HCT116 (cell line): ENCODE data around the gene EVC. TPM values are rescaled to one million over a fixed set of nuclear protein-coding genes. Genes with fewer than 3 reads are reported as not detected.

ENCODE experiments used
- ATAC-seq: fragments of 200-7000 bp; cut with Tn5 transposase; 2 replicates; pipeline ENCODE4 v1.9.1; 2020; ENCODE audit warnings: mild to moderate bottlenecking, moderate library complexity
- BruUV-seq: library from RNA; stranded (reverse); fragments of 400-500 nt; replicated peaks from 2 replicates; lab custom pipeline; 2021; lab: Mats Ljungman, UMichigan
- CTCF ChIA-PET: fragments of 300-600 bp; sonication (Branson Sonifier 250); formaldehyde crosslinking; loops from one replicate; lab custom pipeline; 2021; ENCODE audit warnings: antibody characterized with exemption; lab: Charles Lee
- POLR2A ChIA-PET: fragments of 300-600, 350-600 bp; sonication (Branson Sonifier 250); formaldehyde crosslinking; loops from one replicate; lab custom pipeline; 2021; ENCODE audit warnings: antibody characterized with exemption; lab: Charles Lee
- RAD21 ChIA-PET, 2 experiments: fragments of 300-600 bp; sonication (Branson Sonifier 250); formaldehyde crosslinking; loops; one replicate each; lab custom pipeline; 2023; ENCODE audit warnings: low total read pairs in 2 of 2; ENCODE audit not compliant: uncharacterized antibody in 2 of 2, unreplicated experiment in 2 of 2, low non-redundant PET in 1 of 2; lab: Charles Lee
- DNase-seq: peaks from one replicate; pipeline ENCODE4 v3.0.0-alpha.2; 2010; ENCODE audit warnings: low read depth, low spot score
- H2AFZ ChIP-seq: fragments of 200-600 bp; shearing (Covaris generic), sonication (generic); 2 replicates; pipeline ENCODE4 v1.6.1; 2017; ENCODE audit warnings: low read depth, mixed run types, mixed read lengths, antibody characterized with exemption, low read length; ENCODE audit not compliant: poor library complexity, severe bottlenecking
- H3K27ac ChIP-seq: 2 replicates; pipeline ENCODE4 v1.5.1; 2012; ENCODE audit warnings: low read depth, low read length
- H3K27me3 ChIP-seq: fragments of 200-600 bp; sonication (generic); 2 replicates; pipeline ENCODE4 v1.6.1; 2016; ENCODE audit warnings: mixed run types, low read length, mixed read lengths; ENCODE audit not compliant: insufficient read depth
- H3K36me3 ChIP-seq, 2 experiments: fragments of 200-500 bp in 1 of 2; fragments of 200-600 bp in 1 of 2; sonication (Bioruptor generic) in 1 of 2; sonication (generic) in 1 of 2; 2 replicates each; pipeline versions ENCODE4 v1.5.1 to v1.6.1; 2014 to 2016; ENCODE audit warnings: low read length in 2 of 2, inconsistent platforms in 1 of 2, mixed read lengths in 1 of 2, mixed run types in 1 of 2; ENCODE audit not compliant: insufficient read depth in 2 of 2, control insufficient read depth in 1 of 2
- H3K4me1 ChIP-seq, 2 experiments: fragments of 200-600 bp in 1 of 2; sonication (generic) in 1 of 2; 2 replicates each; pipeline versions ENCODE4 v1.5.1 to v1.6.1; 2012 to 2017; ENCODE audit warnings: low read length in 2 of 2, inconsistent platforms in 1 of 2, mild to moderate bottlenecking in 1 of 2, mixed read lengths in 1 of 2, mixed run types in 1 of 2, moderate library complexity in 1 of 2; ENCODE audit not compliant: insufficient read depth in 2 of 2, control insufficient read depth in 1 of 2
- H3K4me2 ChIP-seq: fragments of 200-600 bp; sonication (generic); 2 replicates; pipeline ENCODE4 v1.6.1; 2017; ENCODE audit warnings: mixed run types, low read length, mixed read lengths
- H3K4me3 ChIP-seq, 2 experiments: fragments of 200-600 bp in 1 of 2; sonication (generic) in 1 of 2; replicated peaks in 1 of 2; 2 replicates each; pipeline ENCODE4 v1.5.1; 2011 to 2016; ENCODE audit warnings: low read length in 2 of 2, control low read depth in 1 of 2, low read depth in 1 of 2, mild to moderate bottlenecking in 1 of 2, mixed read lengths in 1 of 2, mixed run types in 1 of 2
- H3K79me2 ChIP-seq: fragments of 200-600 bp; sonication (generic); 2 replicates; pipeline ENCODE4 v1.6.1; 2017; ENCODE audit warnings: mild to moderate bottlenecking, mixed run types, low read length, moderate library complexity, mixed read lengths; ENCODE audit not compliant: insufficient read depth
- H3K9ac ChIP-seq: fragments of 200-600 bp; sonication (generic); 2 replicates; pipeline ENCODE4 v1.6.1; 2016; ENCODE audit warnings: low read length, mixed read lengths
- H3K9me2 ChIP-seq: fragments of 200-600 bp; sonication (generic), shearing (Covaris generic); 2 replicates; pipeline ENCODE4 v1.6.1; 2017; ENCODE audit warnings: mixed run types, mild to moderate bottlenecking, moderate library complexity; ENCODE audit not compliant: insufficient read depth
- H3K9me3 ChIP-seq, 2 experiments: fragments of 200-500 bp in 1 of 2; fragments of 200-600 bp in 1 of 2; sonication (Bioruptor generic) in 1 of 2; sonication (generic) in 1 of 2; 2 replicates each; pipeline ENCODE4 v1.6.1; 2014 to 2017; ENCODE audit warnings: low read length in 2 of 2, mixed read lengths in 2 of 2, inconsistent platforms in 1 of 2, low read depth in 1 of 2, mild to moderate bottlenecking in 1 of 2, mixed run types in 1 of 2, moderate library complexity in 1 of 2; ENCODE audit not compliant: control insufficient read depth in 1 of 2, insufficient read depth in 1 of 2
- H4K20me1 ChIP-seq: fragments of 200-600 bp; sonication (generic), shearing (Covaris generic); 2 replicates; pipeline ENCODE4 v1.6.1; 2017; ENCODE audit warnings: mixed run types, mild to moderate bottlenecking, moderate library complexity; ENCODE audit not compliant: insufficient read depth
- CBX3 ChIP-seq: IDR thresholded peaks from 2 replicates; pipeline ENCODE4 v1.6.1; 2012; ENCODE audit warnings: low read depth
- CEBPB ChIP-seq: IDR thresholded peaks from 2 replicates; pipeline ENCODE4 v1.6.1; 2012; ENCODE audit warnings: low read depth
- CTCF ChIP-seq, 3 experiments: fragments of 200-600 bp in 1 of 3; sonication (generic) in 1 of 3; IDR thresholded peaks in 2 of 3; conservative IDR thresholded peaks in 1 of 3; 2 replicates each; pipeline ENCODE4 v1.5.1; 2012 to 2017; ENCODE audit warnings: low read depth in 2 of 3, low read length in 2 of 3, antibody characterized with exemption in 1 of 3, borderline replicate concordance in 1 of 3, control low read depth in 1 of 3, mild to moderate bottlenecking in 1 of 3, mixed read lengths in 1 of 3, mixed run types in 1 of 3, moderate library complexity in 1 of 3; ENCODE audit not compliant: insufficient read depth in 1 of 3
- EZH2phosphoT487 ChIP-seq: fragments of 200-600 bp; IDR thresholded peaks from 2 replicates; pipeline ENCODE4 v1.6.1; 2018; ENCODE audit warnings: antibody characterized with exemption, borderline replicate concordance
- FOSL1 ChIP-seq: IDR thresholded peaks from 2 replicates; pipeline ENCODE4 v1.6.1; 2012; ENCODE audit warnings: low read depth
- JUND ChIP-seq: IDR thresholded peaks from 2 replicates; pipeline ENCODE4 v1.6.1; 2012
- POLR2A ChIP-seq: IDR thresholded peaks from 2 replicates; pipeline ENCODE4 v1.7.0; 2011; ENCODE audit warnings: borderline replicate concordance; ENCODE audit not compliant: insufficient read depth, insufficient read length; ENCODE audit errors: extremely low read depth
- POLR2AphosphoS5 ChIP-seq: IDR thresholded peaks from 2 replicates; pipeline ENCODE4 v1.6.1; 2011; ENCODE audit warnings: mild to moderate bottlenecking, low read depth, low read length, moderate library complexity
- RAD21 ChIP-seq: IDR thresholded peaks from 2 replicates; pipeline ENCODE4 v1.6.1; 2012; ENCODE audit warnings: low read depth, mild to moderate bottlenecking
- SIN3A ChIP-seq: IDR thresholded peaks from 2 replicates; pipeline ENCODE4 v1.6.1; 2012; ENCODE audit warnings: low read depth
- SP1 ChIP-seq: IDR thresholded peaks from 2 replicates; pipeline ENCODE4 v1.6.1; 2012; ENCODE audit warnings: low read depth
- TCF7L2 ChIP-seq: IDR thresholded peaks from 2 replicates; pipeline ENCODE4 v1.7.0; 2011; ENCODE audit warnings: borderline replicate concordance, inconsistent platforms; ENCODE audit not compliant: insufficient read depth, insufficient read length; ENCODE audit errors: extremely low read depth
- ZFX ChIP-seq: fragments of 450-650 bp; IDR thresholded peaks from 2 replicates; pipeline ENCODE4 v1.6.1; 2017
- ZNF274 ChIP-seq: fragments of 200-500 bp; sonication (Bioruptor generic); IDR thresholded peaks from 2 replicates; pipeline ENCODE4 v1.6.1; 2014; ENCODE audit warnings: mild to moderate bottlenecking, low read depth, low read length, inconsistent platforms
- intact Hi-C: fragments of 100-400 bp; cut with micrococcal nuclease; formaldehyde crosslinking; loops from 2 replicates; pipeline ENCODE4 v1.10.0; 2022
- total RNA-seq: library from RNA; stranded (reverse); gene quantifications from one replicate; pipeline ENCODE4 v1.2.1, GENCODE V29; 2021; ENCODE audit not compliant: unreplicated experiment
- TF ChIP-seq, protein P1 (sequence below): IDR thresholded peaks from 2 replicates; pipeline ENCODE4 v1.6.1; 2012; ENCODE audit warnings: low read depth
- TF ChIP-seq, protein P2 (sequence below): IDR thresholded peaks from 2 replicates; pipeline ENCODE4 v1.6.1; 2011; ENCODE audit warnings: mild to moderate bottlenecking, low read length, moderate library complexity; ENCODE audit not compliant: insufficient replicate concordance; ENCODE audit errors: extremely low read depth

The EVC gene
- total RNA-seq, 1 experiment from 2014 or later: 0.15 TPM

GRCh38 chr4:5828005-5828391 is 117.0 kb downstream of the EVC start:
- no peaks in the 10 kb centered on the region for H3K9me3 ChIP-seq
- H3K9me2 ChIP-seq: no peaks in the 10 kb centered on the region
- no peaks in the 10 kb centered on the region for H4K20me1 ChIP-seq
- no peaks in the 10 kb centered on the region for H3K36me3 ChIP-seq
- no peaks in the 10 kb centered on the region for H3K79me2 ChIP-seq
- ChIA-PET POLR2A (no interaction called here), CTCF (no interaction called here), RAD21 (no interaction called here)
- no peak overlapping the region for H2AFZ ChIP-seq
- TF ChIP-seq FOSL1: no peak
- no peak for TF ChIP-seq POLR2AphosphoS5
- TF ChIP-seq POLR2A: no peak
- no peak for TF ChIP-seq RAD21
- TF ChIP-seq, protein P1, sequence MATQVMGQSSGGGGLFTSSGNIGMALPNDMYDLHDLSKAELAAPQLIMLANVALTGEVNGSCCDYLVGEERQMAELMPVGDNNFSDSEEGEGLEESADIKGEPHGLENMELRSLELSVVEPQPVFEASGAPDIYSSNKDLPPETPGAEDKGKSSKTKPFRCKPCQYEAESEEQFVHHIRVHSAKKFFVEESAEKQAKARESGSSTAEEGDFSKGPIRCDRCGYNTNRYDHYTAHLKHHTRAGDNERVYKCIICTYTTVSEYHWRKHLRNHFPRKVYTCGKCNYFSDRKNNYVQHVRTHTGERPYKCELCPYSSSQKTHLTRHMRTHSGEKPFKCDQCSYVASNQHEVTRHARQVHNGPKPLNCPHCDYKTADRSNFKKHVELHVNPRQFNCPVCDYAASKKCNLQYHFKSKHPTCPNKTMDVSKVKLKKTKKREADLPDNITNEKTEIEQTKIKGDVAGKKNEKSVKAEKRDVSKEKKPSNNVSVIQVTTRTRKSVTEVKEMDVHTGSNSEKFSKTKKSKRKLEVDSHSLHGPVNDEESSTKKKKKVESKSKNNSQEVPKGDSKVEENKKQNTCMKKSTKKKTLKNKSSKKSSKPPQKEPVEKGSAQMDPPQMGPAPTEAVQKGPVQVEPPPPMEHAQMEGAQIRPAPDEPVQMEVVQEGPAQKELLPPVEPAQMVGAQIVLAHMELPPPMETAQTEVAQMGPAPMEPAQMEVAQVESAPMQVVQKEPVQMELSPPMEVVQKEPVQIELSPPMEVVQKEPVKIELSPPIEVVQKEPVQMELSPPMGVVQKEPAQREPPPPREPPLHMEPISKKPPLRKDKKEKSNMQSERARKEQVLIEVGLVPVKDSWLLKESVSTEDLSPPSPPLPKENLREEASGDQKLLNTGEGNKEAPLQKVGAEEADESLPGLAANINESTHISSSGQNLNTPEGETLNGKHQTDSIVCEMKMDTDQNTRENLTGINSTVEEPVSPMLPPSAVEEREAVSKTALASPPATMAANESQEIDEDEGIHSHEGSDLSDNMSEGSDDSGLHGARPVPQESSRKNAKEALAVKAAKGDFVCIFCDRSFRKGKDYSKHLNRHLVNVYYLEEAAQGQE: no peak
- TF ChIP-seq SP1: no peak
- TF ChIP-seq TCF7L2: no peak
- TF ChIP-seq ZFX: no peak
- TF ChIP-seq, protein P2, sequence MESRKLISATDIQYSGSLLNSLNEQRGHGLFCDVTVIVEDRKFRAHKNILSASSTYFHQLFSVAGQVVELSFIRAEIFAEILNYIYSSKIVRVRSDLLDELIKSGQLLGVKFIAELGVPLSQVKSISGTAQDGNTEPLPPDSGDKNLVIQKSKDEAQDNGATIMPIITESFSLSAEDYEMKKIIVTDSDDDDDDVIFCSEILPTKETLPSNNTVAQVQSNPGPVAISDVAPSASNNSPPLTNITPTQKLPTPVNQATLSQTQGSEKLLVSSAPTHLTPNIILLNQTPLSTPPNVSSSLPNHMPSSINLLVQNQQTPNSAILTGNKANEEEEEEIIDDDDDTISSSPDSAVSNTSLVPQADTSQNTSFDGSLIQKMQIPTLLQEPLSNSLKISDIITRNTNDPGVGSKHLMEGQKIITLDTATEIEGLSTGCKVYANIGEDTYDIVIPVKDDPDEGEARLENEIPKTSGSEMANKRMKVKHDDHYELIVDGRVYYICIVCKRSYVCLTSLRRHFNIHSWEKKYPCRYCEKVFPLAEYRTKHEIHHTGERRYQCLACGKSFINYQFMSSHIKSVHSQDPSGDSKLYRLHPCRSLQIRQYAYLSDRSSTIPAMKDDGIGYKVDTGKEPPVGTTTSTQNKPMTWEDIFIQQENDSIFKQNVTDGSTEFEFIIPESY: no peak
- TF ChIP-seq SIN3A: no peak
- no peak for TF ChIP-seq CEBPB
- no peak for TF ChIP-seq CTCF (IDR thresholded peaks at IDR 0.05 in 2 of 3, conservative IDR thresholded peaks at IDR 0.05 in 1 of 3; ENCODE audit: borderline replicate concordance in 1 of 3, insufficient read depth in 1 of 3, low read depth in 2 of 3, low read length in 2 of 3)
- TF ChIP-seq EZH2phosphoT487: no peak
- TF ChIP-seq ZNF274: no peak
- TF ChIP-seq CBX3: no peak
- no peak for TF ChIP-seq JUND
- H3K9ac ChIP-seq: no peak overlapping the region
- ATAC-seq (no peak), DNase-seq (no peak)
- no peak overlapping the region for H3K4me3 ChIP-seq
- H3K27me3 ChIP-seq: peaks cover 39% of the 10 kb centered on the region
- intact Hi-C loops: no loop called here
- no TSS peak for BruUV-seq
- no peaks in the 10 kb centered on the region for H3K4me1 ChIP-seq
- H3K27ac ChIP-seq: no peak overlapping the region
- no peak overlapping the region for H3K4me2 ChIP-seq
